ENCODE measurements around the gene RAPGEF2. TPM values are rescaled to one million over a fixed set of nuclear protein-coding genes. Genes with fewer than 3 reads are reported as not detected.
"Not testable (repeated sequence)": the region's sequence is repeated elsewhere in the genome, so short reads cannot be mapped to it uniquely, and the experiment has no call there.

RAPGEF2 gene
- total RNA-seq, 1 donor = 50.3 TPM

DNA sequence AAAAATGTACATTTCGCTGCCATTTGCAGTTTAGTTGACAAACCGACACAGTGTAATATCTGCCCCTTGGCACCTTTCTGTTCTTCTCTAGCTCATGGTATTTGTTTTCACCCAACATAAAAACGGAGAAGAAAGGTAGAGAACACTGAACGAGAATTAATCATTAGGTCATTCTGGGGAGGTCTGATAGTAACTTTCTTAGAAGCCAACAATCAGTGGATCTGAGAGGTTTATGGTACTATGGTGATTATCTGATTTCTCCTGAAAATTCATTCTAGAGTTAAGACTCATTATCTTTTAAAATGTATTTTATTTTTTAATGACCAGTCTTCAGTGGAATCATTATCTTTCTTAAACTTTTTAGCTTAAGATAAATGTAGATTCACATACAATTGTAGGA lies 8.5 kb downstream of the RAPGEF2 start:
- Histone ChIP-seq H3K79me2 (ENCODE audit: insufficient read depth, low read length) (peaks cover 90% of the 10 kb centered on the region), H3K9me3 (ENCODE audit: low read depth, low read length) (no peaks in the 10 kb centered on the region), H3K27me3 (ENCODE audit: insufficient read depth, low read length) (no peaks in the 10 kb centered on the region), H4K20me1 (ENCODE audit: insufficient read depth, low read length) (peaks cover 36% of the 10 kb centered on the region), H3K4me1 (ENCODE audit: insufficient read depth, low read length) (peaks cover 11% of the 10 kb centered on the region), H3K4me2 (ENCODE audit: insufficient read depth, low read length) (no peak overlapping the region), H3K4me3 (ENCODE audit: insufficient read depth, low read length) (no peak overlapping the region), H3K36me3 (ENCODE audit: insufficient read depth, low read length) (no peaks in the 10 kb centered on the region), H2AFZ (ENCODE audit: low read length) (no peak overlapping the region), H3K27ac (ENCODE audit: low read depth, low read length) (no peak overlapping the region)
- no peak for DNase-seq (ENCODE audit: insufficient read length, low spot score, missing footprints)
- TF ChIP-seq, protein P1, sequence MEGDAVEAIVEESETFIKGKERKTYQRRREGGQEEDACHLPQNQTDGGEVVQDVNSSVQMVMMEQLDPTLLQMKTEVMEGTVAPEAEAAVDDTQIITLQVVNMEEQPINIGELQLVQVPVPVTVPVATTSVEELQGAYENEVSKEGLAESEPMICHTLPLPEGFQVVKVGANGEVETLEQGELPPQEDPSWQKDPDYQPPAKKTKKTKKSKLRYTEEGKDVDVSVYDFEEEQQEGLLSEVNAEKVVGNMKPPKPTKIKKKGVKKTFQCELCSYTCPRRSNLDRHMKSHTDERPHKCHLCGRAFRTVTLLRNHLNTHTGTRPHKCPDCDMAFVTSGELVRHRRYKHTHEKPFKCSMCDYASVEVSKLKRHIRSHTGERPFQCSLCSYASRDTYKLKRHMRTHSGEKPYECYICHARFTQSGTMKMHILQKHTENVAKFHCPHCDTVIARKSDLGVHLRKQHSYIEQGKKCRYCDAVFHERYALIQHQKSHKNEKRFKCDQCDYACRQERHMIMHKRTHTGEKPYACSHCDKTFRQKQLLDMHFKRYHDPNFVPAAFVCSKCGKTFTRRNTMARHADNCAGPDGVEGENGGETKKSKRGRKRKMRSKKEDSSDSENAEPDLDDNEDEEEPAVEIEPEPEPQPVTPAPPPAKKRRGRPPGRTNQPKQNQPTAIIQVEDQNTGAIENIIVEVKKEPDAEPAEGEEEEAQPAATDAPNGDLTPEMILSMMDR (IDR thresholded peaks at IDR 0.05; ENCODE audit: extremely low read depth, low read depth, low read length) = no peak

DNA sequence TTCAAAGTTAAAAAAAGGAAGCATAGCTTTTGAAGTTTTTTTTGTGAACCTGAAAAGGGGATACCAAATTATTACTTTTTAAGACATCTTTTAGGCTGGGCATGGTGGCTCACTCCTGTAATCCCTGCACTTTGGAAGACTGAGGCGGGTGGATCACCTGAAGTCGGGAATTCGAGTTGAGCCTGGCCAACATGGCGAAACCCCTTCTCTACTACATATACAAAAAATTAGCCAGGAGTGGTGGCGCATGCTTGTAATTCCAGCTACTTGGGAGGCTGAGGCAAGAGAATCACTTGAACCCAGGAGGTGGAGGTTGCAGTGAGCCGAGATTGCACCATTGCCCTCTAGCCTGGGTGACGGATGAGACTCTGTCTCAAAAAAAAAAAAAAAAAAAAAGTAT lies 10.5 kb downstream of the RAPGEF2 start:
- Histone ChIP-seq H4K20me1 (ENCODE audit: insufficient read depth, low read length) (peaks cover 29% of the 10 kb centered on the region), H3K79me2 (ENCODE audit: insufficient read depth, low read length) (peaks cover 89% of the 10 kb centered on the region)
- not testable (repeated sequence) for H3K36me3 ChIP-seq (ENCODE audit: insufficient read depth, low read length); H3K4me2 ChIP-seq (ENCODE audit: insufficient read depth, low read length); H3K27me3 ChIP-seq (ENCODE audit: insufficient read depth, low read length); H2AFZ ChIP-seq (ENCODE audit: low read length); H3K27ac ChIP-seq (ENCODE audit: low read depth, low read length); H3K4me1 ChIP-seq (ENCODE audit: insufficient read depth, low read length); DNase-seq (ENCODE audit: insufficient read length, low spot score, missing footprints); H3K9me3 ChIP-seq (ENCODE audit: low read depth, low read length); H3K4me3 ChIP-seq (ENCODE audit: insufficient read depth, low read length)

DNA sequence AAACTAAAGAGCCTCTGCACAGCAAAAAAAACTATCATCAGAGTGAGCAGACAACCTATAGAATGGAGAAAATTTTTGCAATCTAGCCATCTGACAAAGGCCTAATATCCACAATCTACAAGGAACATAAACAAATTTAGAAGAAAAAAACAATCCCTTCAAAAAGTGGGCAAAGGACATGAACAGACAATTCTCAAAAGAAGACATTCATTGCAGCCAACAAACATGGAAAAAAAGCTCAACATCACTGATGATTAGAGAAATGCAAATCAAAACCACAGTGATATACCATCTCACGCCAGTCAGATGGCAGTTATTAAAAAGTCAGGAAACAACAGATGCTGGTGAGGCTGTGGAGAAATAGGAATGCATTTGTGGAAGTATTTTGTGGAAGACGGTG lies 13.2 kb downstream of the RAPGEF2 start:
- H3K36me3 ChIP-seq (ENCODE audit: insufficient read depth, low read length); H3K4me3 ChIP-seq (ENCODE audit: insufficient read depth, low read length); H3K9me3 ChIP-seq (ENCODE audit: low read depth, low read length); H3K27me3 ChIP-seq (ENCODE audit: insufficient read depth, low read length); H3K4me1 ChIP-seq (ENCODE audit: insufficient read depth, low read length); H2AFZ ChIP-seq (ENCODE audit: low read length); H3K4me2 ChIP-seq (ENCODE audit: insufficient read depth, low read length); DNase-seq (ENCODE audit: insufficient read length, low spot score, missing footprints); H3K27ac ChIP-seq (ENCODE audit: low read depth, low read length): not testable (repeated sequence)
- Histone ChIP-seq H3K79me2 (ENCODE audit: insufficient read depth, low read length) (peaks cover 85% of the 10 kb centered on the region), H4K20me1 (ENCODE audit: insufficient read depth, low read length) (peaks cover 25% of the 10 kb centered on the region)

DNA sequence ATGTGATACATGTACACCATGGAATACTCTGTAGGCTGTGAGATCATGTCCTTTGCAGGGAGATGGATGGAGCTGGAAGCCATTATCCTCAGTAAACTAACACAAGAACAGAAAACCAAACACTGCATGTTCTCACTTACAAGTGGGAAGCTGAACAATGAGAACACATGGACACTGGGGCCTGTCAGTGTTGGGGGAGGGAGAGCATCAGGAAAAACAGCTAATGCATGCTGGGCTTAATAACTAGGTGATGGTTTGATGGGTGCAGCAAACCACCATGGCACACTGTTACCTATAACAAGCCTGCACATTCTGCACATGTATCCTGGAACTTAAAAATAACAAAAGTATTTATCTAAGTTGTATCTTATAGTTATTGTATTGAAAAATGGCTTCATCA lies 13.8 kb downstream of the RAPGEF2 start:
- H4K20me1 ChIP-seq (ENCODE audit: insufficient read depth, low read length) = peaks cover 23% of the 10 kb centered on the region
- not testable (repeated sequence) for H3K4me2 ChIP-seq (ENCODE audit: insufficient read depth, low read length)

DNA sequence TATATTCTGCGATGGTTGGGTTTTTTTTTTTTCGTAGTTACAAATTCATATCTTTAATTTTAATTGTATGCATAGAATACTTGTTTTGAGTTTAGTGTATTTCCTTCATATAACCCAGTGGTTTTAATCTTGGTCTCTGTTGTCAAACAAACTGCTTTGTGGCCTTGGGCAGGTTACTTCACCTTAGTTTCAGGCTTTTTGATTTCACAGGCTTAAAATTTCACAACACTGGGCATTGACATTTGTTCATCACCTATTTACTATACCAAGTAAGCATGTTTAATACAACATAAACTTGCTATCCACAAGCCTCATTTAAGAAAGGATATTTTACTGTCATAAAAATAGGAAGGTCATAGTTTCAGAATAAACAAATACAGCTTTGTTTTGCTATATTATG lies 14.7 kb downstream of the RAPGEF2 start:
- no peak for DNase-seq (ENCODE audit: insufficient read length, low spot score, missing footprints)
- Histone ChIP-seq H3K79me2 (ENCODE audit: insufficient read depth, low read length) (peaks cover 82% of the 10 kb centered on the region), H2AFZ (ENCODE audit: low read length) (no peak overlapping the region), H3K4me3 (ENCODE audit: insufficient read depth, low read length) (no peak overlapping the region), H3K4me2 (ENCODE audit: insufficient read depth, low read length) (no peak overlapping the region), H3K27ac (ENCODE audit: low read depth, low read length) (no peak overlapping the region), H3K4me1 (ENCODE audit: insufficient read depth, low read length) (no peaks in the 10 kb centered on the region), H3K36me3 (ENCODE audit: insufficient read depth, low read length) (no peaks in the 10 kb centered on the region), H4K20me1 (ENCODE audit: insufficient read depth, low read length) (peaks cover 21% of the 10 kb centered on the region), H3K9me3 (ENCODE audit: low read depth, low read length) (no peaks in the 10 kb centered on the region), H3K27me3 (ENCODE audit: insufficient read depth, low read length) (no peaks in the 10 kb centered on the region)
- TF ChIP-seq, protein P1 (IDR thresholded peaks at IDR 0.05; ENCODE audit: extremely low read depth, low read depth, low read length) = no peak

More for the DNA sequence above, 13.8 kb downstream of the RAPGEF2 start:
- not testable (repeated sequence) for H3K9me3 ChIP-seq (ENCODE audit: low read depth, low read length); H3K4me3 ChIP-seq (ENCODE audit: insufficient read depth, low read length); DNase-seq (ENCODE audit: insufficient read length, low spot score, missing footprints); H3K27ac ChIP-seq (ENCODE audit: low read depth, low read length); H3K36me3 ChIP-seq (ENCODE audit: insufficient read depth, low read length); H2AFZ ChIP-seq (ENCODE audit: low read length); H3K27me3 ChIP-seq (ENCODE audit: insufficient read depth, low read length); H3K4me1 ChIP-seq (ENCODE audit: insufficient read depth, low read length)
- peaks cover 85% of the 10 kb centered on the region for H3K79me2 ChIP-seq (ENCODE audit: insufficient read depth, low read length)

Data from osteoblast (primary cell).